HG02571 (cell line): Measurements from ENCODE around the gene KIF6.

Experiments
- ATAC-seq: cut with Tn5 transposase; IDR thresholded peaks from one replicate; pipeline ENCODE4 v1.9.1; 2021; ENCODE audit warnings: mild to moderate bottlenecking, moderate library complexity; ENCODE audit not compliant: unreplicated experiment

The KIF6 gene

GRCh38 chr6:39602601-39603519, 122.3 kb downstream of the KIF6 start:
- no peak for ATAC-seq

DNA sequence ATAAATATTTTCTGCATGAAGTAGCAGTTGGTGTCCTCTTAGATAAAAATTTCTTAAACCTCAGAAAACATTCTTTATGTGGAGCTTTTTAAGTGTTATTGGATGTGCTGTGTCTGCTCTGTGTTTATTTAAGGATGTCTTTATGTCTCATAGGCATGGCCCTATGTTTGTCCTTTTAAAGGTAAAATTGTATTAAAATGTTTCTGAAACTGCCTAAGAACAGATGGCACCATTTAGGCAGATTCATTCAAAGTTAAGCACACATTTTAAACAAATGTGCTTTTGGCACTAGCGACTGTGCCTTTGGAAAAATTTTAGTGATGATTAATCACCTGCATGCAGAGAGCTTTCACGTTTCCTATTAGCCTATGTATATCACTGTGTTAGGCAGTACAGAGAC, 125.2 kb downstream of the KIF6 start:
- no peak for ATAC-seq

DNA sequence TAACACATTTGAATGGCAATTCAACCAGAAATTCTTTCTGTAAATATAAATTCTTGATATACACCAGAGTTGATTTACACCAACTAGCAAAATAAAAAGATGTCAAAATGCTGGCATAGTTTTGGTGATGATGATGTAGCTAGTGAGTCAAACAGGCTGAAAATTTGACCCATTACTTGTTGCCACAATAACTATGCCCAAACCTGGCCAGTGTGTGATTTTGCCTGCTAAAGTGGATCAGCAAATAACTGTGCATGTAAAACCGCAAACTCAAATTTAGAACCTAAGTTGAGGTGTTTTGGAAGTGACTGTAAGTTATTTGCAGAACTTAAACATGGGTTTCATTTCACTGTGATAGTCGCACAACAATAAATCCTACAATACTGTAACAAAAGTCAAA, 125.9 kb downstream of the KIF6 start:
- ATAC-seq: no peak

GRCh38 chr6:39594285-39594684, 130.9 kb downstream of the KIF6 start:
- ATAC-seq: no peak

- no peak for ATAC-seq
These were observed 131.6 kb downstream of the KIF6 start for GRCh38 chr6:39593646-39594045.

GRCh38 chr6:39590871-39591393, 134.3 kb downstream of the KIF6 start:
- ATAC-seq: no peak

DNA sequence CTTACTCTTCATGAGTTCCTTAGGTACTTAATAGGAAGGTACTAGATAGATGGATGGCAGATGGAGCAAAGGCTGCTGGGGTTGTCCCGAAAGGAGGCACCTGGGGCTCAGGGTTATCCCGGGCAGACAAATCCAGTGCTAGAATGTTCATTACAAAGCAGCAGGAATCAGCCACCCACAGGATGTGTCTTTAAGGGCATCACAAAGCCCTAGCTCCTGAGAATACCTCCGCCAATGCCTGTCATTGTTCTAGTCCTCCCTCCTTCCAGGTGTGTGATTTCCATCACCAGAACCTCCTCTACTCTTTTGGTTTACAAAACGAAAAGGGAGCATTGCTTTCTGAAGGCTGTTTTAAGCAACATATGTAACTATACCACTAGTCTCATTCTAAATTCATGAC, 138.1 kb downstream of the KIF6 start:
- no peak for ATAC-seq

GRCh38 chr6:39585641-39586040, 139.6 kb downstream of the KIF6 start:
- ATAC-seq: no peak

GRCh38 chr6:39577446-39578165, 147.6 kb downstream of the KIF6 start:
- ATAC-seq: no peak

- no peak for ATAC-seq
These were observed 148.5 kb downstream of the KIF6 start for GRCh38 chr6:39576556-39577303.

- no peak for ATAC-seq
These were observed 150.2 kb downstream of the KIF6 start for GRCh38 chr6:39574991-39575390.

- ATAC-seq: no peak
These were observed 151.7 kb downstream of the KIF6 start for GRCh38 chr6:39573541-39573940.

- ATAC-seq: no peak
These were observed 152.4 kb downstream of the KIF6 start for GRCh38 chr6:39572661-39573340.

DNA sequence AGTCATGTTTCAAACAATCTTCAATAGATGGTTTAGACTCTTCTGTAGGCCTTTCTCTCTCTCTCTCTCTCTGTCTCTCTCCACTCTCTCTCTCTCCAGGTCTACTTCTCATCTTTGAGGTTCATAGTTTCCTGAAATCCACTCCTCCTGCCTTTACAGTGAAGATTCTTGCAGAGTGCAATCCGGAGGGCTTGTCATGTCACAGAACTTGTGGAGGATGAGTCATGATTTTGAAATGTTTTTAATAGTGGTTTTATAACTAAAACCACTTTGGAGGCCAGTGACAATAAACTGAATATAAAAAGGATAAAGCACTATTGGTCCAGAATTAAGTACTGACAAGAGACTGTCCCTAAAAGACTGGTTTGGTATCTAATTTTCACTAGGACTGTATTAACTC, 156.3 kb downstream of the KIF6 start:
- ATAC-seq: no peak

GRCh38 chr6:39567091-39567490, 158.1 kb downstream of the KIF6 start:
- no peak for ATAC-seq

DNA sequence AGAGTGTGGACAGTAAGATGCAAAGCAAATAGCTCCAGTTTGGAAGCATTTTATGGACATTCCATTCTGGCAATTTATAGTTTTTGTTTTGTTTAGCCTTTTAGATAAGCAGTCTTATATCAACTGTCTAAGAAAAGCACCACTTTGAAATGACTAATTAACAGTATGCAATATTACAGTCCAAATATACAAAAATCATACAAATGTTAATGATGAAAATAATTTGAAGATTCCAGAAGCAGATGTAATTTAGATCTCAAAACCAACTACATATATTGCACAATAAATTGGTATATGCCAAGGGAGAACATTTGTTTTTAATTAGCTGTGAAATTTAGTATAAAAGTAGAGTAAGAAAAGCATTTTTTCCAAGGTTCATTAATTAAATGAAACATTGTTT, 158.8 kb downstream of the KIF6 start:
- ATAC-seq: no peak

DNA sequence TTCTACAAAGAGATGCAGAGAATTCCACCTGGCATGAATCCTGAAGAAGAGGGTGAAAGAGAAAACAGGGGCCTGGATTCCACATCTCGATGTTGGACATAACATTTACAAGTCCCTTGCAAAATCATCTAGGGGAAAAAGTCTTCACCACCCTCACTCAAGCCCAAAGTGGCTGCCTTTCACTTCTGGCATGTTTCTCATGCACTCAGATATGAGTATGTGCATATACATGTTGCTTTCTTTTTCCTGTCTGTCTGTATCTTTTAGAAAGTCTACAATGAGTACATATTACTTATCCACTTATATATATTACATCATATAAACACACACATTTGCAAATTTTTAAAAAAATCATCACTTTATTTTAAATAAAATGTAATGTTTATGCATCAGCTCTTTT, 159.3 kb downstream of the KIF6 start:
- no peak for ATAC-seq

- no peak for ATAC-seq
These were observed 161.5 kb downstream of the KIF6 start for GRCh38 chr6:39563566-39564311.

DNA sequence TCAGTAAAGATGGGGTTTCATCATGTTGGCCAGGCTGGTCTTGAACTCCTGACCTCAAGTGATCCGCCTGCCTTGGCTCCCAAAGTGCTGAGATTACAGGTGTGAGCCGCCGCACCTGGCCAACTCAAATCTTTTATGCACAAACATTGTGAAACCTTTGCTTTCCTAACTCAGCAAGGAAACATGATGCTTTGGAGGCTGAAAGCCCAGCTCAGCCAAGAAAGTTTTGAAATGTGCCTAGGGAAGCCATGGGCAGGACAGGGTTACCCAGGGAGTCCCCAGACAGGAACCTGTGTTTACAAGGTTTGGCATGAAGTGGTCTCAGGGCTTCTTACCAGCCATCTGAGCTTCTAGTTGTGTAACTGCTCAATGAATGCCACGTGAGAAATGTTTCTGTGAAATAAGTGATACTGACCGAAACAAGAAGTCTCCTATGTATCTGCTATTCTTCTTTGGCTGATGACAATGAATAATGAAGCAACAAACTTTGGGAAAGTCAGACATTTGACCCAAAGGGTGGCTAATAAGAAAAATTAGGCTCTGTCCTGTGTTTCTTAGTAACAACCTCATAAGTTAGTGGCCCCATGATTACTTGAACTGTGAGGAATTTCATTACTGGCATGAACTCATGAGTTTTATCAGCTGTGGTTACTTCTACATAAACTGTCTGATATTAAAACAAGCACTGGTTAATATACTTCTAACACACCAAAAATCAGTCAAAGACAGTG, 163.5 kb downstream of the KIF6 start:
- ATAC-seq: no peak
